H9 (cell line): ENCODE data around the gene DCLK2. TPM values are rescaled to one million over a fixed set of nuclear protein-coding genes. Genes with fewer than 3 reads are reported as not detected.

Source experiments
- DNase-seq: peaks from one replicate; pipeline ENCODE4 v3.0.0-alpha.2; 2017
- H2AFZ ChIP-seq: one replicate; pipeline ENCODE4 v1.6.1; 2013; ENCODE audit warnings: mild to moderate bottlenecking, low read length, control low read depth, moderate library complexity
- H2AK5ac ChIP-seq: 2 replicates; pipeline ENCODE4 v1.6.1; 2013; ENCODE audit warnings: low read length, control low read depth, mixed read lengths; ENCODE audit not compliant: insufficient read length
- H2BK120ac ChIP-seq: one replicate; pipeline ENCODE4 v1.6.1; 2013; ENCODE audit warnings: low read depth, mild to moderate bottlenecking, low read length, control low read depth, inconsistent platforms; ENCODE audit not compliant: poor library complexity, severe bottlenecking
- H2BK12ac ChIP-seq: 2 replicates; pipeline ENCODE4 v1.6.1; 2013; ENCODE audit warnings: low read length, control low read depth, mixed read lengths, low read depth; ENCODE audit not compliant: insufficient read length
- H2BK15ac ChIP-seq: 2 replicates; pipeline ENCODE4 v1.6.1; 2013; ENCODE audit warnings: low read depth, low read length, control low read depth
- H2BK20ac ChIP-seq: one replicate; pipeline ENCODE4 v1.6.1; 2013; ENCODE audit warnings: low read depth, mild to moderate bottlenecking, low read length, control low read depth, inconsistent platforms; ENCODE audit not compliant: poor library complexity, severe bottlenecking
- H2BK5ac ChIP-seq: 2 replicates; pipeline ENCODE4 v1.6.1; 2013; ENCODE audit warnings: low read length, control low read depth, mixed read lengths; ENCODE audit not compliant: insufficient read length
- H3K14ac ChIP-seq: 2 replicates; pipeline ENCODE4 v1.6.1; 2013; ENCODE audit warnings: low read length, control low read depth; ENCODE audit not compliant: insufficient read depth
- H3K18ac ChIP-seq: 2 replicates; pipeline ENCODE4 v1.6.1; 2013; ENCODE audit warnings: low read depth, mild to moderate bottlenecking, mixed read lengths, low read length, control low read depth; ENCODE audit not compliant: insufficient read length
- H3K23ac ChIP-seq: 2 replicates; pipeline ENCODE4 v1.6.1; 2013; ENCODE audit warnings: low read length, control low read depth, mixed read lengths, low read depth; ENCODE audit not compliant: insufficient read length
- H3K23me2 ChIP-seq: 2 replicates; pipeline ENCODE4 v1.6.1; 2013; ENCODE audit warnings: low read depth, mild to moderate bottlenecking, mixed read lengths, low read length, control low read depth; ENCODE audit not compliant: insufficient read length, poor library complexity, severe bottlenecking
- H3K27ac ChIP-seq: 2 replicates; pipeline ENCODE4 v1.5.1; 2013; ENCODE audit warnings: low read length, control low read depth, mixed read lengths, low read depth; ENCODE audit not compliant: insufficient read length
- H3K27me3 ChIP-seq: 2 replicates; pipeline ENCODE4 v1.6.1; 2013; ENCODE audit warnings: low read length, control low read depth, inconsistent platforms; ENCODE audit not compliant: insufficient read depth
- H3K4ac ChIP-seq: 2 replicates; pipeline ENCODE4 v1.6.1; 2013; ENCODE audit warnings: low read depth, mild to moderate bottlenecking, control low read depth, inconsistent platforms, low read length, moderate library complexity
- H3K4me1 ChIP-seq: 2 replicates; pipeline ENCODE4 v1.6.1; 2013; ENCODE audit warnings: low read length, control low read depth, inconsistent platforms; ENCODE audit not compliant: insufficient read depth
- H3K4me2 ChIP-seq: 2 replicates; pipeline ENCODE4 v1.6.1; 2013; ENCODE audit warnings: low read length, control low read depth, mixed read lengths; ENCODE audit not compliant: insufficient read length, insufficient read depth
- H3K56ac ChIP-seq: 2 replicates; pipeline ENCODE4 v1.6.1; 2013; ENCODE audit warnings: low read depth, mild to moderate bottlenecking, mixed read lengths, low read length, control low read depth; ENCODE audit not compliant: insufficient read length
- H3K79me1 ChIP-seq: 2 replicates; pipeline ENCODE4 v1.6.1; 2013; ENCODE audit warnings: low read depth, mild to moderate bottlenecking, moderate library complexity, low read length, control low read depth, inconsistent platforms; ENCODE audit not compliant: insufficient read depth, poor library complexity, severe bottlenecking
- H3K79me2 ChIP-seq: 2 replicates; pipeline ENCODE4 v1.6.1; 2013; ENCODE audit warnings: low read length, control low read depth, inconsistent platforms; ENCODE audit not compliant: insufficient read depth
- H3K9ac ChIP-seq: 2 replicates; pipeline ENCODE4 v1.6.1; 2013; ENCODE audit warnings: low read length, control low read depth, mixed read lengths; ENCODE audit not compliant: insufficient read length; ENCODE audit errors: extremely low read depth
- H3K9me3 ChIP-seq: one replicate; pipeline ENCODE4 v1.6.1; 2013; ENCODE audit warnings: low read depth, low read length, inconsistent platforms; ENCODE audit not compliant: control insufficient read depth
- H3T11ph ChIP-seq: one replicate; pipeline ENCODE4 v1.6.1; 2013; ENCODE audit warnings: mild to moderate bottlenecking, low read length, control low read depth, inconsistent platforms
- H4K20me1 ChIP-seq: one replicate; pipeline ENCODE4 v1.6.1; 2013; ENCODE audit not compliant: control insufficient read depth, insufficient read length, insufficient read depth
- H4K5ac ChIP-seq: 2 replicates; pipeline ENCODE4 v1.6.1; 2013; ENCODE audit warnings: low read depth, mild to moderate bottlenecking, mixed read lengths, low read length, control low read depth; ENCODE audit not compliant: insufficient read length
- H4K8ac ChIP-seq: replicated peaks from 2 replicates; pipeline ENCODE4 v1.6.1; 2013; ENCODE audit warnings: low read length, control low read depth, mixed read lengths, low read depth; ENCODE audit not compliant: insufficient read length
- H4K91ac ChIP-seq: 2 replicates; pipeline ENCODE4 v1.6.1; 2013; ENCODE audit warnings: low read depth, mild to moderate bottlenecking, moderate library complexity, mixed read lengths, low read length, control low read depth; ENCODE audit not compliant: insufficient read length
- H3K27ac Mint-ChIP-seq, 3 experiments: 2 replicates in 2 of 3; 3 replicates in 1 of 3; pipeline ENCODE4 v1.8.0; 2020 to 2021; ENCODE audit warnings: mixed read lengths in 3 of 3, mild to moderate bottlenecking in 1 of 3, moderate library complexity in 1 of 3
- H3K27me3 Mint-ChIP-seq: 2 replicates; pipeline ENCODE4 v1.8.0; 2021; ENCODE audit warnings: low read depth, mild to moderate bottlenecking, moderate library complexity, mixed read lengths
- H3K36me3 Mint-ChIP-seq, 3 experiments: 2 replicates in 2 of 3; 3 replicates in 1 of 3; pipeline ENCODE4 v1.8.0; 2020 to 2021; ENCODE audit warnings: low read depth in 3 of 3, mixed read lengths in 3 of 3; ENCODE audit not compliant: insufficient read depth in 1 of 3
- H3K4me1 Mint-ChIP-seq, 2 experiments: 2 replicates each; pipeline ENCODE4 v1.8.0; 2020; ENCODE audit warnings: mixed read lengths in 2 of 2
- H3K4me3 Mint-ChIP-seq, 2 experiments: 2 replicates in 1 of 2; 3 replicates in 1 of 2; pipeline ENCODE4 v1.8.0; 2020 to 2021; ENCODE audit warnings: mild to moderate bottlenecking in 2 of 2, mixed read lengths in 2 of 2, moderate library complexity in 1 of 2
- H3K9me3 Mint-ChIP-seq, 2 experiments: 2 replicates in 1 of 2; 3 replicates in 1 of 2; pipeline ENCODE4 v1.8.0; 2020; ENCODE audit warnings: mild to moderate bottlenecking in 2 of 2, mixed read lengths in 2 of 2, moderate library complexity in 1 of 2
- WGBS: extraction: QIAGEN DNeasy Blood & Tissue Kit; methylation state at CpG from one replicate; pipeline ENCODE4 v1.1.7; 2013; ENCODE audit warnings: missing lambda C conversion rate, low lambda C conversion rate, mixed read lengths; ENCODE audit not compliant: insufficient read length; ENCODE audit errors: extremely low coverage; 5-methylcytosine and 5-hydroxymethylcytosine counted together
- total RNA-seq: library from RNA; stranded (reverse); gene quantifications from 2 replicates; pipeline ENCODE4 v1.2.1, GENCODE V29; 2021
- TF ChIP-seq, protein P1 (sequence below): fragments of 200-600 bp; sonication (generic); conservative IDR thresholded peaks from 3 replicates; pipeline ENCODE4 v1.8.0; 2021; ENCODE audit warnings: antibody characterized with exemption, mild to moderate bottlenecking

DCLK2 gene
- total RNA-seq, 1 experiment from 2014 or later, result 0.33 TPM

GRCh38 chr4:150217192-150217591 is 138.9 kb downstream of the DCLK2 start:
- Histone ChIP-seq H2AFZ (peak overlapping the region; percentile 94), H3K23ac (no peak overlapping the region), H2BK5ac (no peak overlapping the region), H4K20me1 (no peaks in the 10 kb centered on the region), H3K4ac (no peak overlapping the region), H3K4me1 (peaks cover 7% of the 10 kb centered on the region; the same call in 1 of the 2 replicates), H3K27ac (no peak overlapping the region), H3K9ac (no peak overlapping the region), H3K79me2 (no peaks in the 10 kb centered on the region), H4K8ac (no peak overlapping the region), H2BK20ac (no peak overlapping the region), H3K4me2 (no peak overlapping the region), H2BK15ac (no peak overlapping the region), H2BK12ac (no peak overlapping the region), H3K9me3 (no peaks in the 10 kb centered on the region), H3K14ac (no peak overlapping the region), H3K56ac (no peak overlapping the region), H3K23me2 (no peaks in the 10 kb centered on the region), H3K18ac (no peak overlapping the region), H3K79me1 (no peaks in the 10 kb centered on the region), H3K27me3 (no peaks in the 10 kb centered on the region; the same call in 1 of the 2 replicates), H2AK5ac (no peak overlapping the region), H3T11ph (no peak overlapping the region), H4K91ac (no peak overlapping the region), H2BK120ac (no peak overlapping the region), H4K5ac (no peak overlapping the region)
- WGBS, result no CpG with 5 or more reads among the region's 3 CpGs
- no peaks in the 10 kb centered on the region for H3K9me3 Mint-ChIP-seq
- no peaks in the 10 kb centered on the region for H3K27me3 Mint-ChIP-seq
- no peak overlapping the region for H3K4me3 Mint-ChIP-seq
- peaks cover 14 to 17% of the 10 kb centered on the region in 2 experiments for H3K4me1 Mint-ChIP-seq
- TF ChIP-seq, protein P1, sequence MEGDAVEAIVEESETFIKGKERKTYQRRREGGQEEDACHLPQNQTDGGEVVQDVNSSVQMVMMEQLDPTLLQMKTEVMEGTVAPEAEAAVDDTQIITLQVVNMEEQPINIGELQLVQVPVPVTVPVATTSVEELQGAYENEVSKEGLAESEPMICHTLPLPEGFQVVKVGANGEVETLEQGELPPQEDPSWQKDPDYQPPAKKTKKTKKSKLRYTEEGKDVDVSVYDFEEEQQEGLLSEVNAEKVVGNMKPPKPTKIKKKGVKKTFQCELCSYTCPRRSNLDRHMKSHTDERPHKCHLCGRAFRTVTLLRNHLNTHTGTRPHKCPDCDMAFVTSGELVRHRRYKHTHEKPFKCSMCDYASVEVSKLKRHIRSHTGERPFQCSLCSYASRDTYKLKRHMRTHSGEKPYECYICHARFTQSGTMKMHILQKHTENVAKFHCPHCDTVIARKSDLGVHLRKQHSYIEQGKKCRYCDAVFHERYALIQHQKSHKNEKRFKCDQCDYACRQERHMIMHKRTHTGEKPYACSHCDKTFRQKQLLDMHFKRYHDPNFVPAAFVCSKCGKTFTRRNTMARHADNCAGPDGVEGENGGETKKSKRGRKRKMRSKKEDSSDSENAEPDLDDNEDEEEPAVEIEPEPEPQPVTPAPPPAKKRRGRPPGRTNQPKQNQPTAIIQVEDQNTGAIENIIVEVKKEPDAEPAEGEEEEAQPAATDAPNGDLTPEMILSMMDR, result peak; percentile 39
- no peak for DNase-seq
- H3K27ac Mint-ChIP-seq, result peak overlapping the region in 1 of 3 experiments; percentile 83; a peak in 1 of 7 replicates
- no peaks in the 10 kb centered on the region for H3K36me3 Mint-ChIP-seq
